HUDEP-2 (cell line): ENCODE results near the gene MICAL2.

Experiments used
- DNase-seq, 76 experiments: peaks; one replicate each; lab custom pipeline; 2025; ENCODE audit not compliant: unreplicated experiment in 76 of 76; lab: John Stamatoyannopoulos, UW

The MICAL2 gene

GRCh38 chr11:12075822-12076821 lies 34.3 kb upstream of the MICAL2 start:
- no peak for DNase-seq

- DNase-seq = no peak
These were observed 33.4 kb upstream of the MICAL2 start for GRCh38 chr11:12076840-12077534.

GRCh38 chr11:12077535-12078280 lies 32.7 kb upstream of the MICAL2 start:
- DNase-seq = no peak

GRCh38 chr11:12079726-12080556 lies 30.4 kb upstream of the MICAL2 start:
- DNase-seq = no peak

DNA sequence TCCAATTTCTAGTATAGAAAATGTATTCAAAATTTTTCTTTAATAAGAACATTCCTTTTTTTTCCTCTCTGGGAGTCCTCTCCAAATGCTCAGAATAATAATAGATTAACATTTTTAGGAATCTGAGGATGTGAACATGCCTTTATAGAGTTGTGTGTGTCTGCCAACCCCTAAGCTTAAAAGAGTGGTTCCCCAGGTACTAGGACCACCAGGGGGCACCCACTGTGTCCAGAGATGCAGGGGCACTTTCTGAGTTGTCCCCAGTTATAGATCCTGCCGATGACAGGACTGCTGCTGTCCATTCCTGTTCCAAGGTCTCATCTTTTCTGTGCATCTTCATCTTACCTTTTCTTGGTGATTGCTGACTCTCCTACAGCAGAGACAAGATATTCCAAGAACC lies 27.0 kb upstream of the MICAL2 start:
- DNase-seq = peak in 19 of 76 experiments; percentile 2 to 30 (median 17)

DNA sequence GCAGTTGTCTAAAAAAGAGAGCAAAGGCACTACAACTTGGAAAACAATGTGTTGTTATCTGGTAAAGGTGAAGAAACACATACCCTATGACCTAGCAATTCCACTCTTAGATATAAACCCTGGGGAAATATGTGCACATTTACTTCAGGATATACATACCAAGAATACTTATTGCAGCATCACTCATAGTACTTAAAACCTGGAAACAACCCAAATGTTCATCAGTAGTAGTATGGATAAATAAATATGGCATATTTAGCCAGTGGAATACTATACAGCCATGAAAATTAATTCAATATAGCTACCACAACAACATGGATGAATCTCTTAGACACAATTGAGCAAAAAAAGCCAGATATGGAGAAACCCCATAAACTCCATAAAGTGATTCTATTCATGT lies 26.1 kb upstream of the MICAL2 start:
- DNase-seq = no peak

- no peak for DNase-seq
These were observed 24.8 kb upstream of the MICAL2 start for GRCh38 chr11:12085371-12086251.

GRCh38 chr11:12086271-12087074 lies 23.9 kb upstream of the MICAL2 start:
- DNase-seq = no peak

DNA sequence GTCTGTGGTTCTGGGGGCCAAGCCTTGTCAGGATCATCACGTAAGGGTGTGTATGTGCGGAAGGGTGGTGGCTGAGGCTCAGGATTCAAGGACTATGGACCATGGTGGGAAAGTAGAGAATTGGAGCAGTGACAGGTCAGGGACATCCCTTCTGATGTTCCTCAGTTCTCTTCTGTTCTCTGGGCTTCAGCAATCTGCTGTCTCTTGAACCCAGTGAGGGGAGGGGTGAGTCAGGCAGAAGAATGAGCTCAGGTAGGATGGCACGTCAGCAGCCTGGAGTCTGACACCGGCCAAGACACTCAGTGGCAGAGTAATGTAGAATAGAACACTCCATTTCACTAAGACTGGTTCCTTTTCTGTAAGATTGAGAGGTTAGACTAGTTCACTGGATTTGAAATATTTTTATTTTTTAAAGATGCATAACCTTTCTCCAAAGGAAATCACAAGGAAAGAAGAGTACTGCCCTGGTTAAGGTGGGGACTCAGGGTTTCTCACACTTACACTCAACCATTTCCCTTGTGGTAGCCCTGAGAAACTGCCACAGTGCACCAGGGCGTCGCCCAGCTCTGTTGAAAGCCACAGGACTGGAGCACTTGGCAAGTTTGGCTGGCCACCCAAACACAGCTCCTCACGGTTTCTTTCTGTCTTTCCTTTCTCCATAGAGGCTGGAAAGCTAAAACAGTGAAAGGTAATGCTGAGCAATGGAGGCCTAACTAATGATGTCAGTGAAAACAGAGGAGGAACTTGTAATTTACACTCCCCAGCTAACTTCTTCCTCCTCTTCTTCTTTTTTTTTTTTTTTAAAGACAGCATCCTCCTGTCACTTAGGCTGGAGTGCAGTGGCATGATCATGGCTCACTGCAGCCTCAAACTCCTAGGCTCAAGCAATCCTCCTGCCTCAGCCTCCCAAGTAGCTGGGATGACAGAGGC lies 23.1 kb upstream of the MICAL2 start:
- peak in 59 of 76 experiments; percentile 7 to 66 (median 39) for DNase-seq

DNA sequence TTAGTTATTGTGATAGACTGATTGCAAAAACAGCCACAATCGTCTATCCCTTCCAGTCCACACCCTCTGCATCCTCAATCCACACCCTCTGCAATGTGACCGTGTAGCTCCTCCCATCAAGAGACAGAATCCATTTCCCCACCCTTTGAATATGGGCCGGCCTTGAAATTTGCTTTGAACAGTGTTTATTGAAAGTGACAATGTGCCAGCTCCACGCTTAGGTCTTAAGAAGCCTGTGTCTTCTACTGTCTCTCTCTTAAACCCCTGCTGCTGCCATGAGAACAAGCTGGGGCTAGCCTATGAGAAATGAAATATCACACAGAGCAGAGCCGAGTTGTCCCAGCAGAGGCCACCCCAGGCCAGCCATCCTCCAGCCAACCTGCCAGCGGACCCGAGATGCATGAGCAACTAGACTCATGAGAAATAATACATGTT lies 22.3 kb upstream of the MICAL2 start:
- DNase-seq = peak in 35 of 76 experiments; percentile 8 to 60 (median 30)

DNA sequence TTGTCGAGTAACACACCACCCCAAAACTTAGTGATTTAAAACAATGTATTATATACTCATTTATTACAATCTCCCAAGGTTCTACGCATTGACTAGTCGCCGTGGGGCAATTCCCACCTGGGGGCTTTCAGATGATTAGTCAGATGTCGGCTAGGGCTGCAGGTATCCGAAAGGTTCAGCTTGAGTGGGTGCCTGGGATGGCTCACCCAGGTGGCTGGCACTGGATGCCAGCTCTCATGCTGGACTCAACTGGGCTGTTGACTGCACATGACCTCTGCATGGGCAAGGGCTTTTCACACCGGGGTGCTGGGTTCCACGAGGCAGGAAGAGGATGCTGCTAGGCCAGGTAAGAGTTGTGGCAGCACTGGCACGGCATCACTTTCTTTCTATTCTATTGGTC lies 21.9 kb upstream of the MICAL2 start:
- no peak for DNase-seq

DNA sequence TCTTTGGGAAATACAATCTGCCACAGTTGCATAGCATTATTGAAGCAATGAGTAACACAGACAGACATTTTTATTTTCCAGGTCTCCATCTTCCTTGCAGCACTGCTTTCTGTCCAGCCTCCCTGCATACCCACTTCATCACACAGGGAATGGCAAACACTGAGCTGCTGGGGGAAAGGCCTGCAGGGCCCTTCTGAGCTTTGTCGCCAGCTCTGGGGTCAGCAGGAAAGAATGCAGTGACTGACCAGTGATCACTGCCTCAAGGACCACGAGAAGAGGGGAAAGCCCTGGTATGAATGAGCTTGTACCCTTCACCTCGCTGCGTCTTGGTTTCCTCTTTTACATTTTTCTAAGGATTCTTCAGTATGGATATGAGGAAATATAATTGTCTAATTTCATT lies 21.3 kb upstream of the MICAL2 start:
- no peak for DNase-seq

DNA sequence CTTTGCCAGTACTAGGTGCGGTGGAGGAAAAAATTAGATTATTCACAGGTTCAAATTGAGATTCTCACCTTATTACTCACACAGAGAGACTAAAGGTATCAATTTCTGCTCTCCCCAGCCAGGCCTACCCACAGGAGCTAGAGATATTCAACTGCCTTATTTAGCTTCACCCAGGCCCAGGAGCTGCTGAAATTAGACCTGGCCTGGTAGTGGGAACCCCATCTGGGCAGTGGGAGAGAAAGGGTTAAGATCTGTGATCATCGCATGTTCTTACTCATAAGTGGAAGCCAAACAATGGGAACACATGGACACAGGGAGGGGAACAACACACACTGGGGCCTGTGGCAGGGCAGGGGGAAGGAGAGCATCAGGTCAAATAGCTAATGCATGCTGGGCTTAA lies 20.9 kb upstream of the MICAL2 start:
- no peak for DNase-seq

DNA sequence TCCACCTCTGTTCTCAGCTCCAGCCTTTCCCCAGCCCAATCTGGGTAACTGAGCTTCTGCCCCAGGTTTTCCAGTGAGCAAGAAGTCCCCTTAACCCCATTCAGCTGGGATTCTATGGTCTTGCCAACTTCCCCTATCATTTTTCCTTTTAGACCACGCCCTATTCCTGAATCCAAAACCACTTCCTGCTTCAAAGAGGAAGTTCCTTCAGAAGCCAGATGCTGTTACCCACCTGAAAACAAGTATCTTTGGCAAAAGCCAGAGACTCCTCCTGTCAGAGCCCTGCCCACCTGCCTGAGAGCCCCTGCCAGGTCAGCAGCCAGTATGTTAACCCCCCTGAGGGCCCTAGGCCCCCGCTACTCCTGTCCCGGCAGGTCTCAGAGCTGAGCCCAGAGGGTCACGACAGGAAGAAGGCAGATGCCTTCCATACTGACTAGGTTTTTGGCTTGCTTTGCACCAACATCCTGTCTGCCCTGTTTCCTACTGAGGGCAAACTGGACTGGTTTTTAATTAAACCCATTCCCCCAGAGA lies 20.3 kb upstream of the MICAL2 start:
- DNase-seq = no peak

DNA sequence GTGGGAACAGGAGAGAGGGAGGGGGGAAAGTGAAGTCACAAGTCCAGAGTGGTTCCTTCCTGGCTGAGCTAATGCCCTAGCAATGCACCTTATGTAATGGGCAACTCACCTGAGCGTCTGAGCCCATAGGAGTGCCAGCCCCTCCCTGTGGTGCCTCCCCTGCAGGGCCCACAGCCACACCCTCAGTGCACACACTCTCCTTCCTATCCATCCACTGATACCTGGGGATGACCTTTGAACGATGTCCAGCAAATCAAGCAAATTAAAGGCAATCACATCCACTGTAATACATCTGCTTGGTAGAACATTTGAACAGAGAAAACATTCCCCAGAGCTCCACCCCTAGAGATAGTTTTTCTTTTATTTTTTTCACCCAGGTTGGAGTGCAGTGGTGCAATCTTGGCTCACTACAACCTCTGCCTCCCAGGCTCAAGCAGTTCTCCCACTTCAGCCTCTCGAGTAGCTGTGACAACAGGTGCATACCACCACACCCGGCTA lies 19.6 kb upstream of the MICAL2 start:
- DNase-seq = no peak

DNA sequence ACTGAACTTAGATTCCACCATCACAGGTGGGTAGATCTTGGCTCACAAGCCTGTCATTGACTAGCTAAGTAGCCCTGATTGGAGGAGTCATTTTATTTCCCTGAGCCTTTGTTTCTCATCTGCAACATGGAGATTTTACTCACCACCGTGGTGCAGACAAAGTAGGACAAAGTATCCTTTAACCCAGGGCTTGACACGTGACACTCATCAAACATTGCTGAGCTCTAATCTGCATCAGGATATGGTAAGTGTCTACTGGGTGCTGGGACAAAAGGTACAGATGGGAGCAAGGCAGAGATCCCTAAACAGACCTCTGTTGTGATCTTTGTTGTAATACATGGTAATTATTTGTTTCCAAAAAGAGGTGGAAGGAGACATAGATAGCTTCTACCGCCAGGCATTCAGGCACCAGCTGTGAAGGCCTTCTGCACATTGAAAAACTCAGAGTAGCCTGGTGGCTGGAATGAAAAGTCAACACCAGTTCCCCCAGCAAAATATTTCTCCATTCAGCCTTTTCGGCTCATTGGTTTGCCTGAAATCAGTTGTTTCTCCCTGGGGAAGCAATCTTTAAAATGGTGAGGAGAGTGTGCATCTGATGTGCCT lies 18.3 kb upstream of the MICAL2 start:
- DNase-seq = no peak
